GM13976 (cell line): ENCODE measurements around the gene TOPBP1.

Experiments used
- DNase-seq: peaks from one replicate; pipeline ENCODE4 v3.0.0; 2012; ENCODE audit warnings: low spot score
- in situ Hi-C: fragments of 300-500 bp; cut with MboI; formaldehyde crosslinking; loops from one replicate; pipeline ENCODE4 v1.12.0; 2022; ENCODE audit warnings: low sequenced_read_pairs, mixed read lengths, inconsistent platforms; ENCODE audit not compliant: unreplicated experiment
- TF ChIP-seq, protein P1 (sequence below): IDR thresholded peaks from 2 replicates; pipeline ENCODE4 v1.5.1; 2012; ENCODE audit warnings: borderline replicate concordance, mild to moderate bottlenecking; ENCODE audit not compliant: insufficient read depth; ENCODE audit errors: extremely low read depth, missing control alignments, control extremely low read depth

The TOPBP1 gene

GRCh38 chr3:133700351-133700750 lies 38.6 kb upstream of the TOPBP1 start:
- DNase-seq = no peak
- TF ChIP-seq, protein P1, sequence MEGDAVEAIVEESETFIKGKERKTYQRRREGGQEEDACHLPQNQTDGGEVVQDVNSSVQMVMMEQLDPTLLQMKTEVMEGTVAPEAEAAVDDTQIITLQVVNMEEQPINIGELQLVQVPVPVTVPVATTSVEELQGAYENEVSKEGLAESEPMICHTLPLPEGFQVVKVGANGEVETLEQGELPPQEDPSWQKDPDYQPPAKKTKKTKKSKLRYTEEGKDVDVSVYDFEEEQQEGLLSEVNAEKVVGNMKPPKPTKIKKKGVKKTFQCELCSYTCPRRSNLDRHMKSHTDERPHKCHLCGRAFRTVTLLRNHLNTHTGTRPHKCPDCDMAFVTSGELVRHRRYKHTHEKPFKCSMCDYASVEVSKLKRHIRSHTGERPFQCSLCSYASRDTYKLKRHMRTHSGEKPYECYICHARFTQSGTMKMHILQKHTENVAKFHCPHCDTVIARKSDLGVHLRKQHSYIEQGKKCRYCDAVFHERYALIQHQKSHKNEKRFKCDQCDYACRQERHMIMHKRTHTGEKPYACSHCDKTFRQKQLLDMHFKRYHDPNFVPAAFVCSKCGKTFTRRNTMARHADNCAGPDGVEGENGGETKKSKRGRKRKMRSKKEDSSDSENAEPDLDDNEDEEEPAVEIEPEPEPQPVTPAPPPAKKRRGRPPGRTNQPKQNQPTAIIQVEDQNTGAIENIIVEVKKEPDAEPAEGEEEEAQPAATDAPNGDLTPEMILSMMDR = no peak
- in situ Hi-C loops = no loop called here

- TF ChIP-seq, protein P1 = no peak
- in situ Hi-C loops = no loop called here
- DNase-seq = no peak
Observed at GRCh38 chr3:133699903-133700302, 38.2 kb upstream of the TOPBP1 start.

DNA sequence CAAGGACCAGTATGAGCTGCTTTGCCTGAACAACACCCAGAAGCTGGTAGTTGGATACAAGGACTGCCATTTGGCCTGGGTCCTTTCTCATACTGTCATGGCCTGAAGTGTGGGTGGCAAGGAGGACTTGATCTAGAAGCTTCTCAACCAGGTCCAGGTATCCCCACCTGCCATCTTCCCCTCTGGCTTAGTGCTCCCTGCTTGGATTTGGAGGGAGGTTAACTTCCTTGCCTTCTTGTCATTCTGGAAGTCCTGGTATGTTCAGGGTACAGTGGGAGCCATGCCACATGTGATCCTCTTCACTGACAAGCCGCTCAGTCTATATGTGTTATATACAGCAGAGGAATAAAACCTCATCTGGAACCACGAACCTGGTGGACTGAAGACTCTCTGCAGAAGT lies 37.7 kb upstream of the TOPBP1 start:
- TF ChIP-seq, protein P1 = no peak
- no peak for DNase-seq
- in situ Hi-C loops = no loop called here

DNA sequence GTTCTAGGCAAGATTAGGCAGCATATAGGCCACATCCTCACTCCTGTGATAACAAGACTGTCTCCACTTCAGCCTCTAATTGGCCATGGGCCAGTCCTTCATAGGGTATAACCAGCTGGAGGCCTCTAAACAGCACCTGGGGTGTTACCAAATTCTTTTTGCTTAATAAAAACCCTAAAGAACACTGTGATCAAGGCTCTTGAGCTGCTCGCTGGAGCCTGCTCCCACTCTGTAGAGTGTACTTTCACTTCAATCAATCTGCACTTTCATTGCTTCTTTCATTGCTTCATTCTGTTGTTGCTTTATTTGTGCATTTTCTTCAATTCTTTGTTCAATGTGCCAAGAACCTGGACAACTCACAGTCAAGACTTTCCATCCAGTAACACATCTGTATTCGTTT lies 36.2 kb upstream of the TOPBP1 start:
- no peak for DNase-seq
- TF ChIP-seq, protein P1 = no peak
- in situ Hi-C loops = no loop called here

- DNase-seq = no peak
- TF ChIP-seq, protein P1 = no peak
- in situ Hi-C loops = no loop called here
Observed at GRCh38 chr3:133695560-133696171, 33.9 kb upstream of the TOPBP1 start.

DNA sequence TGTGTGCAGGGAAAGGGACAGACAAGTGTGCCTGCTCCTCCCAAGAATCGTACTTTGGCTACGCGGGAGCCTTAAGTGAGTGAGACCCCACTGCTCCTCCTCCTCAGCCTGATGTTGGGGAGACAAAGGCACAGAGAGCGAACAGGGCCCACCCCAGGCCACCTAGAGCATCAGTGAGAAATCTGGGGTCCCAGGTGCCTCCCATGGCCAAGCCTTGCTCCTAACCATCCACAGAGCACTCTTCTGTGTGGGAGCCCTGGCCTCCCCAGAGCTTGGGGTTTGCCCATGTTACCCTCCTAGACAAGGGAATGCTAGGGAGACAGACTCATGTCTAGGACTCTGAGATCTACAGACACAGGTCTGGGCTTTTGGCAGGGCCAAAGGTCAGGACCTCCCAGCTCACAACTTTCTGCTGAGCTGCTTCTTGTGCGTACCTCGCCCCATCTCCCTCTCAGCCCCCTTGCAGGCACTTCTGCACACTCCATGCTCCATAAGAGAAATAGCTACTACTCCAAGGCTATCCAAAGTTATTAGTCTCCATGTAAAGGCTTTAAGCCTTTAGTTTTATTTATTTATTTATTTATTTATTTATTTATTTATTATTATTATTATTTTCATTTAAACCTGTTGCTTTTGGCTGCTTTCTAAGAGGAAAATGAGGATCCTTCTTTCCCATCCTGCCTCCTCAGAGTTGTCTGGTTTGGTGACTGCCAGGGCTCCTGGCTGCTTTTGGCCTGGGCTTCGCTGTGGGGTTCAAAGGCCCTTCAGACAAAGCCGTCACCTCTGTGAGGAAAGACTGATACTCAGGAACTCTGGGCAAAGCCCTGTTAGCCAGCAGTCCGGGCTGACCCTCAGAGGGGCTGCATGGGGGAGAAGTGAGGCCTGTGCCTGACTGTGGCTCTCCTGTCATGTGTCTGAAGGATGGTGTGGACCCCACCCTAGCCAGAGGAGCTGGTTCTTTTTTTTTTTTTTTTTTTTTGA lies 32.8 kb upstream of the TOPBP1 start:
- TF ChIP-seq, protein P1 = no peak
- DNase-seq = no peak
- in situ Hi-C loops = no loop called here
